BJ (cell line): ENCODE data around the gene SLC23A3. TPM values are rescaled to one million over a fixed set of nuclear protein-coding genes. Genes with fewer than 3 reads are reported as not detected.

ENCODE experiments used
- CTCF ChIA-PET: fragments of 350-600 bp; formaldehyde crosslinking; extraction: SDS; loops from one replicate; lab custom pipeline; 2021; ENCODE audit warnings: antibody characterized with exemption, inconsistent platforms; lab: Yijun Ruan, JAX
- POLR2A ChIA-PET: fragments of 300-600 bp; sonication (Branson Sonifier 250); formaldehyde crosslinking; extraction: SDS; loops from one replicate; lab custom pipeline; 2021; ENCODE audit warnings: antibody characterized with exemption; lab: Charles Lee
- DNase-seq: peaks from one replicate; pipeline ENCODE4 v3.0.0-alpha.2; 2011; ENCODE audit warnings: low read depth
- H3K27me3 ChIP-seq: 2 replicates; pipeline ENCODE4 v1.6.0; 2011; ENCODE audit warnings: low read length; ENCODE audit not compliant: control insufficient read depth, insufficient read depth
- H3K36me3 ChIP-seq: 2 replicates; pipeline ENCODE4 v1.5.1; 2011; ENCODE audit warnings: low read length; ENCODE audit not compliant: control insufficient read depth, insufficient read depth
- H3K4me3 ChIP-seq: 2 replicates; pipeline ENCODE4 v1.5.1; 2011; ENCODE audit warnings: low read depth, mild to moderate bottlenecking, control low read depth, low read length
- polyA plus RNA-seq: library from polyadenylated mRNA; depleted of rRNA; stranded (reverse); fragments of >200 nt; gene quantifications from 2 replicates; pipeline ENCODE4 v1.2.3, GENCODE V29; 2011
- TF ChIP-seq, protein P1 (sequence below): IDR thresholded peaks from 2 replicates; pipeline ENCODE4 v1.5.1; 2011; ENCODE audit warnings: low read depth, mild to moderate bottlenecking, control low read depth, inconsistent platforms, low read length, moderate library complexity; ENCODE audit not compliant: insufficient read depth

SLC23A3 gene
- polyA plus RNA-seq, 1 experiment = 1.3 TPM

DNA sequence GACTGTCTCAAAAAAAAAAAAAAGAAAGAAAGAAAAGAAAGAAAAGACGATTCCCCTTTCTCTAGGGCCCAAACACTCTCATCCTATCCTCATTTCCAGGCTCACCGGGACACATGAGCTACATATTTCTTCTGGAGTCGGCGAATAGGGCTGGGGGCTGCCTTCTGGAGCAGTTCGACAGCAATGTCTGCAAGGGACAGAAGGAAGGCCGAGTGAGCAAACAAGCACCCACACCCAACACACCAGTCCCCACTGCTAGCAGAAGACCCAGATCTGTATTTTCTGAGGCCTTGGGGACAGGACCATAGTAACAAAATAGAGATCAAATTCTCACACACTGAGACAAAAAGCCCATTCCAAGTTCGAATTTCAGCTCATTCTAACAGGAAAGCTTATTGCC lies 5.7 kb upstream of the SLC23A3 start:
- POLR2A ChIA-PET = no interaction called here
- peaks cover 29% of the 10 kb centered on the region for H3K36me3 ChIP-seq
- CTCF ChIA-PET = interaction anchor here (0.9 to 8.5 kb wide), 9 partner anchors 31 to 355 kb away, joined by 3 to 90 read pairs (median 5); partner anchors contain the start of genes ANKZF1, ATG9A and ZFAND2B
- no peak for DNase-seq
- TF ChIP-seq, protein P1, sequence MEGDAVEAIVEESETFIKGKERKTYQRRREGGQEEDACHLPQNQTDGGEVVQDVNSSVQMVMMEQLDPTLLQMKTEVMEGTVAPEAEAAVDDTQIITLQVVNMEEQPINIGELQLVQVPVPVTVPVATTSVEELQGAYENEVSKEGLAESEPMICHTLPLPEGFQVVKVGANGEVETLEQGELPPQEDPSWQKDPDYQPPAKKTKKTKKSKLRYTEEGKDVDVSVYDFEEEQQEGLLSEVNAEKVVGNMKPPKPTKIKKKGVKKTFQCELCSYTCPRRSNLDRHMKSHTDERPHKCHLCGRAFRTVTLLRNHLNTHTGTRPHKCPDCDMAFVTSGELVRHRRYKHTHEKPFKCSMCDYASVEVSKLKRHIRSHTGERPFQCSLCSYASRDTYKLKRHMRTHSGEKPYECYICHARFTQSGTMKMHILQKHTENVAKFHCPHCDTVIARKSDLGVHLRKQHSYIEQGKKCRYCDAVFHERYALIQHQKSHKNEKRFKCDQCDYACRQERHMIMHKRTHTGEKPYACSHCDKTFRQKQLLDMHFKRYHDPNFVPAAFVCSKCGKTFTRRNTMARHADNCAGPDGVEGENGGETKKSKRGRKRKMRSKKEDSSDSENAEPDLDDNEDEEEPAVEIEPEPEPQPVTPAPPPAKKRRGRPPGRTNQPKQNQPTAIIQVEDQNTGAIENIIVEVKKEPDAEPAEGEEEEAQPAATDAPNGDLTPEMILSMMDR = no peak
- no peaks in the 10 kb centered on the region for H3K27me3 ChIP-seq
- peak overlapping the region; percentile 95 for H3K4me3 ChIP-seq

DNA sequence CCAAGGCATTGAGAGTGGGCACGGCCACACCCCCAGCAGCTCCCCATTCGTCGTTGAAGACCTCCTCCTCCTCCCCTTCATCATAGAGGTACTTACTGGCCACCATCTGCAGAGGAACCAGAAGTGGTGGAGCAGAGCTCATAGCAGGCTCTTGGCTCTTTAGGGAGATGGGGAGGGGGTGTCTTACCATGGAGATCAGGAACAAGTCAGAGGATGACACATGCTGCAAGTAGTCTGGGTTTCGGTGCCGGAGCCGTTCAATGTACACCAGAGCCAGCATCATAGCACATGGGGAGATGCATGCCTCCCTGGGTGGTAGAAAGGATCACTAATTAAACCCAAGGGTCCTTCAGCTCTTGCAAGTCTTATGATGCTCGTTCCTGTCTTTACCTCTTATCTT lies 5.0 kb upstream of the SLC23A3 start:
- no peak for DNase-seq
- ChIA-PET CTCF (interaction anchor here (0.6 to 8.5 kb wide), 4 partner anchors 18 to 125 kb away, joined by 4 to 90 read pairs (median 9); partner anchors contain the start of genes ANKZF1 and ATG9A), POLR2A (no interaction called here)
- Histone ChIP-seq H3K27me3 (no peaks in the 10 kb centered on the region), H3K36me3 (peaks cover 23% of the 10 kb centered on the region), H3K4me3 (no peak overlapping the region)
- TF ChIP-seq, protein P1 = no peak

- H3K4me3 ChIP-seq = no peak overlapping the region
- peaks cover 21% of the 10 kb centered on the region for H3K36me3 ChIP-seq
- no peaks in the 10 kb centered on the region for H3K27me3 ChIP-seq
- ChIA-PET POLR2A (no interaction called here), CTCF (interaction anchor here (0.9 to 8.5 kb wide), 5 partner anchors 15 to 125 kb away, joined by 3 to 90 read pairs (median 5); partner anchors contain the start of gene ANKZF1)
- no peak for DNase-seq
- TF ChIP-seq, protein P1 = no peak
These were observed 4.3 kb upstream of the SLC23A3 start for GRCh38 chr2:219174146-219174545.

DNA sequence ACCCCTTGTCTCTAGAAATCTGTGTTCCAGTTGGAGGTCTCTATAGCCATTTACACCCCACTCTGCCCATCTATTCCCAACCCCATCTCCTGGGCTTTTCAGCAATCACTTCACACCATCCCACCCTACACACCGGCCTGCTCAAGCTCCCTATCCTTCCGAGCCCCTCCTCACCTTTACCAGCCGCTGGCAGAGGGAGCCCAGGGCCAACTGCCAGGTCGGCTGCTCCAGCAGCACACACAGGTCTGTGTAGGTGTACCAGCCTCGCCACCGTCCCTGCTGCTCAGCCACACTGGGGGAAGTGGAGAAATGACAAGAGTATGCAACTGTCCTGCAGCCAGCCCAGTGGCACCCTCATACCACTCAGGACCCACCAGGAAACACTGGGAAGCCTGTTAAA lies 3.3 kb upstream of the SLC23A3 start:
- DNase-seq = no peak
- CTCF ChIA-PET = interaction anchor here (1.2 to 8.5 kb wide), 5 partner anchors 14 to 143 kb away, joined by 3 to 90 read pairs (median 3); partner anchors contain the start of gene ANKZF1
- Histone ChIP-seq H3K36me3 (peaks cover 21% of the 10 kb centered on the region), H3K27me3 (no peaks in the 10 kb centered on the region), H3K4me3 (no peak overlapping the region)
- TF ChIP-seq, protein P1 = no peak
- POLR2A ChIA-PET = no interaction called here

DNA sequence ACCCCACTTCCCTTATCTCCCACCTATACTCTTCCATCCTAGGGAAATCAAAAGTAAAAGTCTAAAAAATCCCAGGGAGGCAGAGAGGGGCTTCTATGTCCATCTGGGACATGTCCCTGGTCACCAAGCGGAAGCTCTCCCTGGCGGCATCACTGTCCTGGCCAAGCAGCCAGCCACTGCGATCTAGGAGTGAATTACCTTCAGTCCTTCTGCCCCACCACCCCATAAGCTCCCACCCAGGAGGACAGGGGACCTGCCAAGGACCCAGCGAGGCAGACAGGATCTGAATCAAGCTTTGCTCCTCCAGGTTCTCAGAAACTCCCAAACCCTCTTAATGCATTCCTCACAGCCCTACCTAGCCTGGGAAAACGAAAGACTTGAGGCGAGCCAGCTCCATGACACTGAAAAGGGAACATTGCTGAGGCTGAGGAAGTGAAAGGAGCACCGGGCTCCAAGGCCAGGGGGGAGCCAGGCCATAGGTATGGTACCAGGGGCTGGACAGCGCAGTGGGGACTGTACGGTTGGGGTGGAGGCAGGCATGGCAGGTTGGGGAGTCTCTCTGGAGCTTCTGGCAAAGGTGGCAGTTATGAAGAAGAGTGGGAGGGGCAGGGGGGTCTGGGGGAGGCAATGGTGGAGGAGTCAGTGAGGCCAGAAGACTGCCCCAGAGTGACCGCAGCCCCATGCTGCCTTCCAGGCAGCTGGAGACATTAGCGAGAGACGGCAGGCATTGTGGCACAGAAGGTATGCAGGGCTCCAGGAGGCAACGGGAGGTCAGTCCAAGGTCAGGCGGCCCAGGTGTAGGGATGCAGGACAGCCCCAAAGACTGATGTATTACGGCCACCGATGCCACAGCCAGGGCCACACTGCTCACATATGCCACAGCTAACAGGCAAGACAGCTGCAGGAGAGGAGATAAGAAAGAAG lies 2.7 kb upstream of the SLC23A3 start:
- TF ChIP-seq, protein P1 = no peak
- DNase-seq = no peak
- Histone ChIP-seq H3K4me3 (no peak overlapping the region), H3K36me3 (peaks cover 21% of the 10 kb centered on the region), H3K27me3 (no peaks in the 10 kb centered on the region)
- ChIA-PET CTCF (interaction anchor here (1.0 to 8.5 kb wide), 11 partner anchors 10 to 357 kb away, joined by 3 to 90 read pairs (median 6); partner anchors contain the start of gene DNAJB2), POLR2A (no interaction called here)
